Natural killer cell (primary cell): ENCODE measurements around the gene DNAJC19. TPM values are rescaled to one million over a fixed set of nuclear protein-coding genes. Genes with fewer than 3 reads are reported as not detected.

Source experiments
- ATAC-seq, 3 donors: fragments of 150-1000 bp in 2 of 3; fragments of 200-7000 bp in 1 of 3; cut with Tn5 transposase; 1 replicate in 1 of 3; 2 replicates in 2 of 3; pipeline ENCODE4 v1.10.0; 2021; ENCODE audit warnings: mild to moderate bottlenecking in 2 of 3, moderate library complexity in 2 of 3
- DNase-seq, 2 donors: peaks; one replicate each; pipeline versions ENCODE4 v3.0.0 to v3.0.0-alpha.2; 2013 to 2021; ENCODE audit warnings: mixed read lengths in 1 of 2
- H3K27ac ChIP-seq: one replicate; pipeline ENCODE4 v1.5.1; 2013; ENCODE audit warnings: mild to moderate bottlenecking, low read length
- H3K27me3 ChIP-seq: one replicate; pipeline ENCODE4 v1.6.1; 2013; ENCODE audit warnings: low read length; ENCODE audit not compliant: control insufficient read depth, insufficient read depth
- H3K36me3 ChIP-seq: one replicate; pipeline ENCODE4 v1.6.1; 2013; ENCODE audit warnings: low read length; ENCODE audit not compliant: control insufficient read depth, insufficient read depth
- H3K4me1 ChIP-seq: one replicate; pipeline ENCODE4 v1.6.1; 2013; ENCODE audit warnings: low read length; ENCODE audit not compliant: control insufficient read depth, insufficient read depth
- H3K4me3 ChIP-seq: one replicate; pipeline ENCODE4 v1.5.1; 2013; ENCODE audit warnings: low read length
- H3K9me3 ChIP-seq: one replicate; pipeline ENCODE4 v1.6.1; 2013; ENCODE audit warnings: low read length; ENCODE audit not compliant: control insufficient read depth, insufficient read depth
- H3K27ac Mint-ChIP-seq, 2 donors: one replicate each; pipeline ENCODE4 v1.8.0; 2022; ENCODE audit warnings: mild to moderate bottlenecking in 2 of 2, mixed read lengths in 2 of 2, moderate library complexity in 1 of 2
- H3K27me3 Mint-ChIP-seq, 2 donors: one replicate each; pipeline ENCODE4 v1.8.0; 2022; ENCODE audit warnings: low read depth in 2 of 2, mixed read lengths in 2 of 2
- H3K36me3 Mint-ChIP-seq: one replicate; pipeline ENCODE4 v1.8.0; 2022; ENCODE audit warnings: mixed read lengths
- H3K4me1 Mint-ChIP-seq, 2 donors: one replicate each; pipeline ENCODE4 v1.8.0; 2022; ENCODE audit warnings: mixed read lengths in 2 of 2
- H3K4me3 Mint-ChIP-seq: one replicate; pipeline ENCODE4 v1.8.0; 2022; ENCODE audit warnings: mild to moderate bottlenecking, moderate library complexity, mixed read lengths
- H3K9me3 Mint-ChIP-seq, 2 donors: one replicate each; pipeline ENCODE4 v1.8.0; 2022; ENCODE audit warnings: mixed read lengths in 2 of 2
- WGBS: methylation state at CpG from one replicate; pipeline ENCODE4 v1.1.7; 2013; ENCODE audit warnings: missing lambda C conversion rate; ENCODE audit not compliant: insufficient coverage; 5-methylcytosine and 5-hydroxymethylcytosine counted together
- intact Hi-C: fragments of 100-400 bp; cut with micrococcal nuclease; formaldehyde crosslinking; loops from one replicate; pipeline ENCODE4 v1.14.2; 2022
- total RNA-seq, 4 donors: library from RNA; stranded (reverse); fragments of 120-200 nt in 1 of 4; gene quantifications; one replicate each; pipeline versions ENCODE4 v1.2.3 to v1.2.4, GENCODE V29; 2013 to 2022
- TF ChIP-seq, protein P1 (sequence below): fragments of 200-600 bp; IDR thresholded peaks from one replicate; pipeline ENCODE4 v1.8.0; 2022; ENCODE audit warnings: antibody characterized with exemption

DNAJC19 gene
- total RNA-seq, 3 donors from 2014 or later (not counting 1 experiment from before 2014, with no cell fraction given) = 18.9 to 25.8 (median 22.2) TPM

DNA sequence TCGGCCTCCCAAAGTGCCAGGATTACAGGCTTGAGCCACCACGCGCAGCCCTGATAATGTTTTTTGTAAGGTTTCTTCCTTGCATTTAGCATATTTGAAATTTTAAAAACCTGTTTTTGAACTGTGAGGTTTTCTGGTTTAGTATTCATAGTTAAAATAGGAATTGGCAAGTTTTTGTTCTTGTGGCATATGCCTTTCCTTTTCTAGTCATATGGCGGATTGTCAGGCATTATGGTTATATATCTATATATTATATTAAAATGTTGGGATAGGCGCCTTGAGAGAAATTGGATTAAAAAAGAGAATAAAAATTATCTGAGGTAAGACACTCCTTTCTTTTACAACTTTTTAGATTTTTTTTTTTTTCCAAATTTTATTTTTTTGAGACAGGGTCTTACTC, 48.7 kb downstream of the DNAJC19 start:
- 98% methylated on average over 3 of the region's 5 CpGs for WGBS
- Mint-ChIP-seq H3K27ac (no peak overlapping the region), H3K36me3 (no peaks in the 10 kb centered on the region), H3K9me3 (no peaks in the 10 kb centered on the region), H3K4me3 (no peak overlapping the region), H3K27me3 (no peaks in the 10 kb centered on the region), H3K4me1 (peaks cover 11 to 19% of the 10 kb centered on the region in 2 donors)
- H3K36me3 ChIP-seq = peaks cover 27% of the 10 kb centered on the region
- DNase-seq (no peak), ATAC-seq (no peak)
- TF ChIP-seq, protein P1, sequence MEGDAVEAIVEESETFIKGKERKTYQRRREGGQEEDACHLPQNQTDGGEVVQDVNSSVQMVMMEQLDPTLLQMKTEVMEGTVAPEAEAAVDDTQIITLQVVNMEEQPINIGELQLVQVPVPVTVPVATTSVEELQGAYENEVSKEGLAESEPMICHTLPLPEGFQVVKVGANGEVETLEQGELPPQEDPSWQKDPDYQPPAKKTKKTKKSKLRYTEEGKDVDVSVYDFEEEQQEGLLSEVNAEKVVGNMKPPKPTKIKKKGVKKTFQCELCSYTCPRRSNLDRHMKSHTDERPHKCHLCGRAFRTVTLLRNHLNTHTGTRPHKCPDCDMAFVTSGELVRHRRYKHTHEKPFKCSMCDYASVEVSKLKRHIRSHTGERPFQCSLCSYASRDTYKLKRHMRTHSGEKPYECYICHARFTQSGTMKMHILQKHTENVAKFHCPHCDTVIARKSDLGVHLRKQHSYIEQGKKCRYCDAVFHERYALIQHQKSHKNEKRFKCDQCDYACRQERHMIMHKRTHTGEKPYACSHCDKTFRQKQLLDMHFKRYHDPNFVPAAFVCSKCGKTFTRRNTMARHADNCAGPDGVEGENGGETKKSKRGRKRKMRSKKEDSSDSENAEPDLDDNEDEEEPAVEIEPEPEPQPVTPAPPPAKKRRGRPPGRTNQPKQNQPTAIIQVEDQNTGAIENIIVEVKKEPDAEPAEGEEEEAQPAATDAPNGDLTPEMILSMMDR = no peak
- H3K4me1 ChIP-seq = no peaks in the 10 kb centered on the region
- intact Hi-C loops = no loop called here
- no peaks in the 10 kb centered on the region for H3K27me3 ChIP-seq
- no peak overlapping the region for H3K27ac ChIP-seq
- no peak overlapping the region for H3K4me3 ChIP-seq
- H3K9me3 ChIP-seq = no peaks in the 10 kb centered on the region

DNA sequence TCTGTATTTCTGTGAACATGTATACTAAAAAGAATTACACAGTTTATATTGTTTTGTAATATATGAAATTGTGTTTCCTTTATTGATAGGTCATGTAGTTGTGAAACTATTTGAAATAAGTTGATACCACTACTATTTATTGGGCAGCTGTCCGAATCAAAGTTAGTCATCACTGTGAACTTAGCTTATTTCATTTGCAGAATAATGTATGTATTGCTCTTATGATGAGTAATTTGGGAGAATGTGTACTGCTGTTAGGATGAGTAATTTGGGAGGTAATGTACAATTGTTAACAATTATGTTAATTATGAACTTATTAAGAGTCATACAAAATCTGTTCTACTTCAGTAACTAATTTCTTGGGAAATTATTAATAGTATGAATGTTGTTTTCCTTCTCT, 54.9 kb downstream of the DNAJC19 start:
- Mint-ChIP-seq H3K4me3 (no peak overlapping the region), H3K4me1 (peaks cover 37 to 45% of the 10 kb centered on the region in 2 donors), H3K27ac (no peak overlapping the region), H3K9me3 (no peaks in the 10 kb centered on the region), H3K36me3 (no peaks in the 10 kb centered on the region), H3K27me3 (no peaks in the 10 kb centered on the region)
- H3K9me3 ChIP-seq = no peaks in the 10 kb centered on the region
- WGBS = no CpG with 5 or more reads among the region's 1 CpG
- intact Hi-C loops = no loop called here
- no peak for DNase-seq
- H3K4me1 ChIP-seq = peaks cover 3% of the 10 kb centered on the region
- ATAC-seq = no peak
- TF ChIP-seq, protein P1 = no peak
- no peak overlapping the region for H3K4me3 ChIP-seq
- no peak overlapping the region for H3K27ac ChIP-seq
- H3K27me3 ChIP-seq = no peaks in the 10 kb centered on the region
- peaks cover 20% of the 10 kb centered on the region for H3K36me3 ChIP-seq

Other genes with a start within 250 kb of the DNAJC19 start
- 100 to 1,000 TPM; 135 to 149 (median 148) TPM for gene FXR1, start 77.1 kb downstream of the DNAJC19 start, total RNA-seq